ENCODE results near the gene ACOX1.

- no peak for TF ChIP-seq POLR2A (IDR thresholded peaks at IDR 0.05; ENCODE audit: low read depth, low read length)
- no peak for TF ChIP-seq POLR2AphosphoS5 (IDR thresholded peaks at IDR 0.05; ENCODE audit: low read depth, low read length)
These were observed 69.7 kb downstream of the ACOX1 start for GRCh38 chr17:75909051-75909811.
